Measurements from ENCODE around the gene CACNA1C. TPM values are rescaled to one million over a fixed set of nuclear protein-coding genes. Genes with fewer than 3 reads are reported as not detected.

Gene CACNA1C
- total RNA-seq, 4 donors from 2014 or later: 44.1 to 104 (median 49.4) TPM

- no peaks in the 10 kb centered on the region for H3K27me3 ChIP-seq
- H3K27ac ChIP-seq (replicated peaks in 1 of 4): peak overlapping the region in 2 of 4 donors; percentile 11 to 57
- 68% methylated on average over 2 of the region's 2 CpGs for WGBS
- H3K4me1 ChIP-seq: peaks cover 56 to 74% (median 65%) of the 10 kb centered on the region in 4 donors
- H3K36me3 ChIP-seq: no peaks in the 10 kb centered on the region
- TF ChIP-seq POLR2AphosphoS5 (IDR thresholded peaks at IDR 0.05) (no peak), POLR2A (IDR thresholded peaks at IDR 0.05; ENCODE audit: low read depth) (no peak), EP300 (IDR thresholded peaks at IDR 0.05) (no peak), CTCF (IDR thresholded peaks at IDR 0.05) (no peak)
- no peaks in the 10 kb centered on the region for H3K9me3 ChIP-seq
- intact Hi-C loops (cut with DNase I): no loop called here
- no peak overlapping the region for H3K4me3 ChIP-seq
- DNase-seq (ENCODE audit: extremely low spot score): no peak
These were observed 205.2 kb downstream of the CACNA1C start for GRCh38 chr12:2258025-2258424.

GRCh38 chr12:2259369-2259768 is 206.6 kb downstream of the CACNA1C start:
- H3K36me3 ChIP-seq: no peaks in the 10 kb centered on the region
- H3K4me1 ChIP-seq: peaks cover 61 to 76% (median 69%) of the 10 kb centered on the region in 4 donors
- intact Hi-C loops (cut with DNase I): no loop called here
- H3K27me3 ChIP-seq: no peaks in the 10 kb centered on the region
- no peaks in the 10 kb centered on the region for H3K9me3 ChIP-seq
- no peak overlapping the region for H3K4me3 ChIP-seq
- DNase-seq (ENCODE audit: extremely low spot score): no peak
- peak overlapping the region in 3 of 4 donors; percentile 19 to 32 (median 28) for H3K27ac ChIP-seq (replicated peaks in 1 of 4)
- TF ChIP-seq POLR2AphosphoS5 (IDR thresholded peaks at IDR 0.05) (no peak), POLR2A (IDR thresholded peaks at IDR 0.05; ENCODE audit: low read depth) (no peak), CTCF (IDR thresholded peaks at IDR 0.05) (no peak), EP300 (IDR thresholded peaks at IDR 0.05) (no peak)
- 14% methylated on average over 4 of the region's 4 CpGs for whole genome bisulfite sequencing

DNA sequence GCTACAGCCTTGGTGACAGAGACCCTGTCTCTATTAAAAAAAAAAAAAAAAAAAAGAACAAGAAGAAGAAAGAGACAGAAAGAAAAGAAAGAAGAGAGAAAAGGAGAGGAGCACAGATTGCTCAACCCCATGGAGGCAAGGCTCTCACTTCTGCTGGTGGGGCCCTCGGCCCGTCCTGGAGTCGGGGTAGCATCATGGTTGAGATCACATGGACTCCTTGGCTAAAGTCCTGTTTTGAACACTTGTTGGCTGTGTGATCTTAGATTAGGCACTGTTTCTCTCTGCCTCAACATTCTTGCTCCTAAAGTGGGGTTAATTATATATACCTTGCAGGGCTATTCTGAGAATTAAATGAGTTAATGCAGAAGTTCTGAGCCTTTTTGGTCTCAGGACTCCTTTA is 207.7 kb downstream of the CACNA1C start:
- Histone ChIP-seq H3K36me3 (no peaks in the 10 kb centered on the region), H3K4me3 (no peak overlapping the region), H3K27ac (replicated peaks in 1 of 4) (no peak overlapping the region), H3K9me3 (no peaks in the 10 kb centered on the region), H3K4me1 (peaks cover 72 to 86% (median 76%) of the 10 kb centered on the region in 4 donors), H3K27me3 (no peaks in the 10 kb centered on the region)
- intact Hi-C loops (cut with DNase I): no loop called here
- 87% methylated on average over 3 of the region's 3 CpGs for WGBS
- DNase-seq (ENCODE audit: extremely low spot score): no peak
- no peak for TF ChIP-seq POLR2AphosphoS5 (IDR thresholded peaks at IDR 0.05)
- no peak for TF ChIP-seq POLR2A (IDR thresholded peaks at IDR 0.05; ENCODE audit: low read depth)
- no peak for TF ChIP-seq CTCF (IDR thresholded peaks at IDR 0.05)

DNA sequence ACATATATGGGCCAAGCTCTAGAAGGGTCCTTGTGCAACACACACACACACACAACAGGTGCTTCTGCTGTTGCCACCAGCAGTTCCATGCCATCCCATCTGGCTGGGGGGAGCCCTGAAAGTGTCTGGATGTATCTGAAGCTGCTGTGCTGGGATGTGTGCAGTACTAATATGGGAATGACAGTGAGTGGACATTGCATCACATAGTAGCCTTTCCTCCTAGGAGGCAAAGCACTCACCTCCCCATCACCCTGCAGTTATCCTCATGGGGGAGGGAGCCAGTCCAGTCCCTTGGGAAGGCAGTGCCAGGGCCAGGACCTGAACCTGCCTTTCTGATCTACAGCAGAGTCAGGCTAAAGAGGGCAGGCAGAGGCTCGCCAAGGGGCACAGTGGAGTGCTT is 208.9 kb downstream of the CACNA1C start:
- DNase-seq (ENCODE audit: extremely low spot score): no peak
- Histone ChIP-seq H3K9me3 (no peaks in the 10 kb centered on the region), H3K27ac (replicated peaks in 1 of 4) (no peak overlapping the region), H3K4me1 (peaks cover 80 to 94% (median 84%) of the 10 kb centered on the region in 4 donors), H3K4me3 (no peak overlapping the region), H3K27me3 (no peaks in the 10 kb centered on the region), H3K36me3 (no peaks in the 10 kb centered on the region)
- intact Hi-C loops (cut with DNase I): no loop called here
- WGBS: no CpG with 5 or more reads among the region's 1 CpG
- TF ChIP-seq EP300 (IDR thresholded peaks at IDR 0.05) (no peak), POLR2AphosphoS5 (IDR thresholded peaks at IDR 0.05) (no peak), CTCF (IDR thresholded peaks at IDR 0.05) (no peak)

DNA sequence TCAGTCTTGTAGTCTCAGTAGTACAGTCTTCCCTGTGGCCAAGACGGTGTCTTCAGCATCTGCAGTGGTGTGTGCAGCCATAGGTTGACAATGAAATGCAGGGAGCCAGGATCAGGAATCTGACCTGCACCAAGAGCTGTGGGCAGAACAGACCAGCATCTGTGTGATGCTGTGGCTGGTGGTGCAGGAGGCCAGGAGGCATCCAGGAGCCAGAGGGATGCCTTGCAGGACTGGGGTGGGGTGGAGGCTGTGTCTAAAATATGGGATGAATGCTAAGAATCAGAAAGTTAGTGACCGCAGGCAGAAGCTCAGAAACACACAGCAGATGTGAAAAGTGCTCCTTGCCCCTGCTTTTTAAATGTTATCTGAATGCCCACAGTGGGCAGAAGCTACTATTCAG is 209.7 kb downstream of the CACNA1C start:
- Histone ChIP-seq H3K9me3 (no peaks in the 10 kb centered on the region), H3K4me3 (no peak overlapping the region), H3K4me1 (peaks cover 80 to 94% (median 84%) of the 10 kb centered on the region in 4 donors), H3K27ac (replicated peaks in 1 of 4) (no peak overlapping the region), H3K27me3 (no peaks in the 10 kb centered on the region), H3K36me3 (no peaks in the 10 kb centered on the region)
- intact Hi-C loops (cut with DNase I): no loop called here
- no peak for DNase-seq (ENCODE audit: extremely low spot score)
- WGBS: 91% methylated on average over 2 of the region's 2 CpGs
- TF ChIP-seq CTCF (IDR thresholded peaks at IDR 0.05) (no peak), POLR2A (IDR thresholded peaks at IDR 0.05; ENCODE audit: low read depth) (no peak), POLR2AphosphoS5 (IDR thresholded peaks at IDR 0.05) (no peak), EP300 (IDR thresholded peaks at IDR 0.05) (no peak)
